Prostate gland (tissue), 2 donors: ENCODE measurements around the gene GRID2.

Experiments
- CTCF ChIP-seq, 4 experiments: fragments of 200-600 bp in 2 of 4; fragments of 450-650 bp in 2 of 4; sonication (generic) in 2 of 4; IDR thresholded peaks; 1 replicate in 3 of 4; 2 replicates in 1 of 4; pipeline ENCODE4 v1.5.1; 2016 to 2019; ENCODE audit warnings: antibody characterized with exemption in 4 of 4, mild to moderate bottlenecking in 2 of 4, moderate library complexity in 2 of 4
- POLR2A ChIP-seq: fragments of 450-650 bp; IDR thresholded peaks from one replicate; pipeline ENCODE4 v1.6.1; 2016; ENCODE audit warnings: antibody characterized with exemption, mild to moderate bottlenecking
- POLR2AphosphoS5 ChIP-seq: sonication (generic); formaldehyde crosslinking; IDR thresholded peaks from one replicate; pipeline ENCODE4 v1.6.1; 2017; ENCODE audit warnings: antibody characterized with exemption

DNA sequence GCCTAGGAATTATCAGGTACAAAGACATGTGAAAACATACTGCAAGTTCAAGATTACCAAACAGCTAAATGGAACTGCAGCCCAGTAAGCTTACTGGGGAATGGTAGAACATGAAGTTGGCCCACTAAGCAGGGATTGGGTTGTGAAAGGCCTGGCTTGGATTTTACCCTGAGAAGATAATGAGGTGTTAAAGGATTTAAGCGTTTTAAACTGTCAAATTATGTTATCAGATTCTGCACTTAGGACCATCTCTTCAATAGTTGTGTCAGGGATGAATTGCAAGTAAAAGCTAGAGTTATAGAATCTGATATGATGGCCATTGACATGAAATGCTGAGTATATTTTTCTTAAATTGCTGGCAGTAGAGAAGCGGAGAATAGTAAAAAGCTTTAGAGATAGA lies 225.7 kb downstream of the GRID2 start:
- no peak for TF ChIP-seq CTCF (IDR thresholded peaks at IDR 0.05)
- no peak for TF ChIP-seq POLR2AphosphoS5
- TF ChIP-seq POLR2A = no peak
